GM23338 (cell line): ENCODE results near the gene ATAD2B. TPM values are rescaled to one million over a fixed set of nuclear protein-coding genes. Genes with fewer than 3 reads are reported as not detected.

Source experiments
- ATAC-seq: fragments of 200-7000 bp; cut with Tn5 transposase; 3 replicates; pipeline ENCODE4 v1.9.1; 2020
- DNase-seq: peaks from one replicate; pipeline ENCODE4 v3.0.0-alpha.2; 2015; ENCODE audit warnings: low spot score
- H2AFZ ChIP-seq: fragments of 200-600 bp; sonication (generic); 2 replicates; pipeline ENCODE4 v1.8.0; 2016; ENCODE audit warnings: antibody characterized with exemption, mild to moderate bottlenecking, moderate library complexity
- H3F3A ChIP-seq: fragments of 200-600 bp; sonication (generic); replicated peaks from 2 replicates; pipeline ENCODE4 v1.8.0; 2017; ENCODE audit warnings: antibody characterized with exemption, mixed run types, low read depth
- H3K27ac ChIP-seq: fragments of 200-600 bp; sonication (generic); 2 replicates; pipeline ENCODE4 v1.6.1; 2016; ENCODE audit warnings: low read depth
- H3K27me3 ChIP-seq: fragments of 200-600 bp; sonication (generic); 2 replicates; pipeline ENCODE4 v1.8.0; 2016; ENCODE audit warnings: mild to moderate bottlenecking, mixed run types, moderate library complexity; ENCODE audit not compliant: insufficient read depth
- H3K36me3 ChIP-seq: fragments of 200-600 bp; sonication (generic); 2 replicates; pipeline ENCODE4 v1.8.0; 2016; ENCODE audit warnings: mild to moderate bottlenecking; ENCODE audit not compliant: insufficient read depth
- H3K4me1 ChIP-seq: fragments of 200-600 bp; sonication (generic); 2 replicates; pipeline ENCODE4 v1.8.0; 2016; ENCODE audit warnings: mild to moderate bottlenecking, moderate library complexity; ENCODE audit not compliant: insufficient read depth
- H3K4me2 ChIP-seq: fragments of 200-600 bp; sonication (generic); 2 replicates; pipeline ENCODE4 v1.7.1; 2017; ENCODE audit warnings: mixed run types
- H3K4me3 ChIP-seq: fragments of 200-600 bp; sonication (generic); 2 replicates; pipeline ENCODE4 v1.6.1; 2016; ENCODE audit warnings: mixed run types
- H3K79me2 ChIP-seq: fragments of 200-600 bp; sonication (generic); replicated peaks from 2 replicates; pipeline ENCODE4 v1.8.0; 2017; ENCODE audit warnings: mild to moderate bottlenecking; ENCODE audit not compliant: insufficient read depth
- H3K9me2 ChIP-seq: fragments of 200-600 bp; sonication (generic); 2 replicates; pipeline ENCODE4 v1.8.0; 2017; ENCODE audit not compliant: insufficient read depth
- H4K20me1 ChIP-seq: fragments of 200-600 bp; sonication (generic); replicated peaks from 2 replicates; pipeline ENCODE4 v1.8.0; 2017; ENCODE audit warnings: mild to moderate bottlenecking; ENCODE audit not compliant: insufficient read depth
- H3K27ac Mint-ChIP-seq: 2 replicates; pipeline ENCODE4 v1.8.0; 2020; ENCODE audit warnings: inconsistent platforms, mild to moderate bottlenecking, moderate library complexity, mixed read lengths
- H3K27me3 Mint-ChIP-seq: 3 replicates; pipeline ENCODE4 v1.8.0; 2022; ENCODE audit warnings: low read depth, mild to moderate bottlenecking, moderate library complexity, mixed read lengths, inconsistent platforms; ENCODE audit not compliant: insufficient read depth, poor library complexity
- H3K36me3 Mint-ChIP-seq: 3 replicates; pipeline ENCODE4 v1.8.0; 2021; ENCODE audit warnings: low read depth, mild to moderate bottlenecking, inconsistent platforms, moderate library complexity, mixed read lengths
- H3K4me1 Mint-ChIP-seq: 3 replicates; pipeline ENCODE4 v1.8.0; 2020; ENCODE audit warnings: mild to moderate bottlenecking, inconsistent platforms, mixed read lengths
- H3K4me3 Mint-ChIP-seq: 3 replicates; pipeline ENCODE4 v1.8.0; 2021; ENCODE audit warnings: moderate library complexity, mild to moderate bottlenecking, inconsistent platforms, mixed read lengths
- H3K9me3 Mint-ChIP-seq: 3 replicates; pipeline ENCODE4 v1.8.0; 2020; ENCODE audit warnings: moderate library complexity, mild to moderate bottlenecking, inconsistent platforms, mixed read lengths
- CREB1 ChIP-seq: fragments of 250-450 bp; sonication (Bioruptor Pico); IDR thresholded peaks from 2 replicates; pipeline ENCODE4 v1.5.0; 2020; ENCODE audit warnings: low read depth, mild to moderate bottlenecking, moderate library complexity
- CTCF ChIP-seq, 2 experiments: fragments of 200-600 bp in 1 of 2; sonication (generic) in 1 of 2; conservative IDR thresholded peaks; 2 replicates each; pipeline versions ENCODE4 v1.5.1 to v1.6.1; 2016 to 2017; ENCODE audit warnings: antibody characterized with exemption in 2 of 2, low read depth in 2 of 2, mild to moderate bottlenecking in 2 of 2, moderate library complexity in 1 of 2
- EZH2 ChIP-seq: fragments of 200-600 bp; sonication (generic); IDR thresholded peaks from one replicate; pipeline ENCODE4 v1.8.0; 2017; ENCODE audit warnings: antibody characterized with exemption, mild to moderate bottlenecking, low read depth; ENCODE audit not compliant: unreplicated experiment
- EZH2phosphoT487 ChIP-seq: fragments of 200-600 bp; sonication (generic); IDR thresholded peaks from one replicate; pipeline ENCODE4 v1.8.1; 2018; ENCODE audit warnings: antibody characterized with exemption; ENCODE audit not compliant: unreplicated experiment
- JUNB ChIP-seq: IDR thresholded peaks from one replicate; pipeline ENCODE4 v1.6.1; 2016; ENCODE audit warnings: antibody characterized with exemption; ENCODE audit not compliant: unreplicated experiment
- NANOG ChIP-seq: IDR thresholded peaks from 2 replicates; pipeline ENCODE4 v1.6.1; 2016; ENCODE audit warnings: antibody characterized with exemption, borderline replicate concordance
- POLR2AphosphoS5 ChIP-seq: IDR thresholded peaks from 2 replicates; pipeline ENCODE4 v1.6.1; 2016; ENCODE audit warnings: antibody characterized with exemption, low read depth
- STAT1 ChIP-seq: IDR thresholded peaks from one replicate; pipeline ENCODE4 v1.6.1; 2016; ENCODE audit warnings: antibody characterized with exemption; ENCODE audit not compliant: unreplicated experiment
- ZNF114 ChIP-seq: fragments of 250-450 bp; sonication (Bioruptor Pico); IDR thresholded peaks from 2 replicates; pipeline ENCODE4 v1.5.0; 2020; ENCODE audit warnings: mild to moderate bottlenecking, moderate library complexity
- ZNF331 ChIP-seq: fragments of 250-450 bp; sonication (Bioruptor Pico); IDR thresholded peaks from 2 replicates; pipeline ENCODE4 v1.5.0; 2020; ENCODE audit warnings: low read depth, mild to moderate bottlenecking, moderate library complexity
- polyA plus RNA-seq: library from polyadenylated mRNA; unstranded; fragments of >200 nt; fragmentation: Nextera tagmentation; extraction: Ambion mirVana; gene quantifications from 2 replicates; pipeline ENCODE4 v1.2.1, GENCODE V29; 2016
- total RNA-seq: library from RNA; depleted of rRNA; stranded (reverse); fragments of >200 nt; shearing (Covaris generic); gene quantifications from 2 replicates; pipeline ENCODE4 v1.2.3, GENCODE V29; 2014
- TF ChIP-seq, protein P1 (sequence below): IDR thresholded peaks from one replicate; pipeline ENCODE4 v1.6.1; 2018; ENCODE audit warnings: antibody characterized with exemption; ENCODE audit not compliant: unreplicated experiment
- TF ChIP-seq, protein P2 (sequence below): IDR thresholded peaks from 2 replicates; pipeline ENCODE4 v1.6.1; 2016; ENCODE audit warnings: antibody characterized with exemption

The ATAD2B gene
- total and polyA plus RNA-seq, 2 experiments from 2014 or later, result 12.4 to 19.3 TPM

- H3K27me3 ChIP-seq, result no peaks in the 10 kb centered on the region
- H3K36me3 ChIP-seq, result no peaks in the 10 kb centered on the region
- no peak overlapping the region for H2AFZ ChIP-seq
- DNase-seq (no peak), ATAC-seq (no peak)
- H3K27ac Mint-ChIP-seq, result no peak overlapping the region
- H3K9me2 ChIP-seq, result no peaks in the 10 kb centered on the region
- H3K36me3 Mint-ChIP-seq, result peaks cover 5% of the 10 kb centered on the region; the same call in 1 of the 3 replicates
- H3K4me2 ChIP-seq, result no peak overlapping the region
- no peaks in the 10 kb centered on the region for H3F3A ChIP-seq
- no peak overlapping the region for H3K27ac ChIP-seq
- TF ChIP-seq CTCF (conservative IDR thresholded peaks at IDR 0.05; ENCODE audit: low read depth in 2 of 2) (no peak), JUNB (no peak), STAT1 (no peak), CREB1 (CRISPR knock-in tag) (no peak), NANOG (no peak), POLR2AphosphoS5 (no peak), EZH2 (no peak), ZNF114 (CRISPR knock-in tag) (no peak)
- TF ChIP-seq, protein P1, sequence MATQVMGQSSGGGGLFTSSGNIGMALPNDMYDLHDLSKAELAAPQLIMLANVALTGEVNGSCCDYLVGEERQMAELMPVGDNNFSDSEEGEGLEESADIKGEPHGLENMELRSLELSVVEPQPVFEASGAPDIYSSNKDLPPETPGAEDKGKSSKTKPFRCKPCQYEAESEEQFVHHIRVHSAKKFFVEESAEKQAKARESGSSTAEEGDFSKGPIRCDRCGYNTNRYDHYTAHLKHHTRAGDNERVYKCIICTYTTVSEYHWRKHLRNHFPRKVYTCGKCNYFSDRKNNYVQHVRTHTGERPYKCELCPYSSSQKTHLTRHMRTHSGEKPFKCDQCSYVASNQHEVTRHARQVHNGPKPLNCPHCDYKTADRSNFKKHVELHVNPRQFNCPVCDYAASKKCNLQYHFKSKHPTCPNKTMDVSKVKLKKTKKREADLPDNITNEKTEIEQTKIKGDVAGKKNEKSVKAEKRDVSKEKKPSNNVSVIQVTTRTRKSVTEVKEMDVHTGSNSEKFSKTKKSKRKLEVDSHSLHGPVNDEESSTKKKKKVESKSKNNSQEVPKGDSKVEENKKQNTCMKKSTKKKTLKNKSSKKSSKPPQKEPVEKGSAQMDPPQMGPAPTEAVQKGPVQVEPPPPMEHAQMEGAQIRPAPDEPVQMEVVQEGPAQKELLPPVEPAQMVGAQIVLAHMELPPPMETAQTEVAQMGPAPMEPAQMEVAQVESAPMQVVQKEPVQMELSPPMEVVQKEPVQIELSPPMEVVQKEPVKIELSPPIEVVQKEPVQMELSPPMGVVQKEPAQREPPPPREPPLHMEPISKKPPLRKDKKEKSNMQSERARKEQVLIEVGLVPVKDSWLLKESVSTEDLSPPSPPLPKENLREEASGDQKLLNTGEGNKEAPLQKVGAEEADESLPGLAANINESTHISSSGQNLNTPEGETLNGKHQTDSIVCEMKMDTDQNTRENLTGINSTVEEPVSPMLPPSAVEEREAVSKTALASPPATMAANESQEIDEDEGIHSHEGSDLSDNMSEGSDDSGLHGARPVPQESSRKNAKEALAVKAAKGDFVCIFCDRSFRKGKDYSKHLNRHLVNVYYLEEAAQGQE, result no peak
- no peaks in the 10 kb centered on the region for H3K79me2 ChIP-seq
- H3K4me3 Mint-ChIP-seq, result no peak overlapping the region
- H3K27me3 Mint-ChIP-seq, result peaks cover 3% of the 10 kb centered on the region
- no peaks in the 10 kb centered on the region for H4K20me1 ChIP-seq
- no peak overlapping the region for H3K4me3 ChIP-seq
- H3K4me1 ChIP-seq, result peaks cover 10% of the 10 kb centered on the region; the same call in 1 of the 2 replicates
- no peaks in the 10 kb centered on the region; the same call in 2 of the 3 replicates for H3K9me3 Mint-ChIP-seq
- H3K4me1 Mint-ChIP-seq, result peaks cover 18% of the 10 kb centered on the region
Measured at GRCh38 chr2:23708771-23709170, 218.2 kb downstream of the ATAD2B start.

GRCh38 chr2:23707096-23707495, 219.8 kb downstream of the ATAD2B start:
- no peak overlapping the region for H3K4me3 Mint-ChIP-seq
- Histone ChIP-seq H3K79me2 (no peaks in the 10 kb centered on the region), H3F3A (no peaks in the 10 kb centered on the region), H3K27ac (no peak overlapping the region), H3K4me3 (no peak overlapping the region), H2AFZ (no peak overlapping the region), H3K4me1 (0 out of 2 replicates have a peak, but pooled peaks cover 4% of the 10 kb centered on the region), H3K4me2 (no peak overlapping the region), H3K9me2 (no peaks in the 10 kb centered on the region), H4K20me1 (no peaks in the 10 kb centered on the region), H3K27me3 (no peaks in the 10 kb centered on the region), H3K36me3 (no peaks in the 10 kb centered on the region)
- peaks cover 5% of the 10 kb centered on the region; the same call in 1 of the 3 replicates for H3K36me3 Mint-ChIP-seq
- H3K27me3 Mint-ChIP-seq, result peaks cover 7% of the 10 kb centered on the region
- no peak for ATAC-seq
- H3K9me3 Mint-ChIP-seq, result no peaks in the 10 kb centered on the region
- no peak overlapping the region for H3K27ac Mint-ChIP-seq
- H3K4me1 Mint-ChIP-seq, result peaks cover 4% of the 10 kb centered on the region; the same call in 2 of the 3 replicates
- no peak for DNase-seq
- TF ChIP-seq STAT1, result no peak
- no peak for TF ChIP-seq CTCF (conservative IDR thresholded peaks at IDR 0.05; ENCODE audit: low read depth in 2 of 2)
- no peak for TF ChIP-seq POLR2AphosphoS5
- no peak for TF ChIP-seq JUNB
- no peak for TF ChIP-seq EZH2phosphoT487
- no peak for TF ChIP-seq ZNF114 (CRISPR knock-in tag)
- TF ChIP-seq ZNF331, result no peak
- TF ChIP-seq, protein P2, sequence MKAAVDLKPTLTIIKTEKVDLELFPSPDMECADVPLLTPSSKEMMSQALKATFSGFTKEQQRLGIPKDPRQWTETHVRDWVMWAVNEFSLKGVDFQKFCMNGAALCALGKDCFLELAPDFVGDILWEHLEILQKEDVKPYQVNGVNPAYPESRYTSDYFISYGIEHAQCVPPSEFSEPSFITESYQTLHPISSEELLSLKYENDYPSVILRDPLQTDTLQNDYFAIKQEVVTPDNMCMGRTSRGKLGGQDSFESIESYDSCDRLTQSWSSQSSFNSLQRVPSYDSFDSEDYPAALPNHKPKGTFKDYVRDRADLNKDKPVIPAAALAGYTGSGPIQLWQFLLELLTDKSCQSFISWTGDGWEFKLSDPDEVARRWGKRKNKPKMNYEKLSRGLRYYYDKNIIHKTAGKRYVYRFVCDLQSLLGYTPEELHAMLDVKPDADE, result no peak
